IMR-90 (cell line): ENCODE data around the gene TTC28. TPM values are rescaled to one million over a fixed set of nuclear protein-coding genes. Genes with fewer than 3 reads are reported as not detected.
A peak's percentile ranks its signal among the peaks of the same experiment; 100 is the strongest.

Source experiments
- ATAC-seq: fragments of 200-7000 bp; cut with Tn5 transposase; 2 replicates; pipeline ENCODE4 v1.9.1; 2020; ENCODE audit warnings: low read depth, mild to moderate bottlenecking, moderate library complexity
- BruUV-seq: library from RNA; stranded (reverse); fragments of 400-500 nt; replicated peaks from 2 replicates; lab custom pipeline; 2021; lab: Mats Ljungman, UMichigan
- CTCF ChIA-PET: fragments of 300-600 bp; formaldehyde crosslinking; extraction: SDS; loops from one replicate; lab custom pipeline; 2021; ENCODE audit warnings: antibody characterized with exemption; lab: Yijun Ruan, JAX
- POLR2A ChIA-PET: fragments of 300-600 bp; sonication (Branson Sonifier 250); formaldehyde crosslinking; loops from one replicate; lab custom pipeline; 2022; ENCODE audit warnings: antibody characterized with exemption; ENCODE audit not compliant: unreplicated experiment; lab: Charles Lee
- DNase-seq: peaks from one replicate; pipeline ENCODE4 v3.0.0; 2013
- H2AFZ ChIP-seq: replicated peaks from 2 replicates; pipeline ENCODE3; 2013; ENCODE audit warnings: low read length, mild to moderate bottlenecking; ENCODE audit not compliant: poor library complexity
- H2AK5ac ChIP-seq: 2 replicates; pipeline ENCODE4 v1.6.1; 2013; ENCODE audit warnings: low read depth, low read length, inconsistent platforms
- H2AK9ac ChIP-seq: replicated peaks from 2 replicates; pipeline ENCODE3; 2013; ENCODE audit warnings: mild to moderate bottlenecking, low read depth, low read length, moderate library complexity; ENCODE audit not compliant: poor library complexity
- H2BK120ac ChIP-seq: 2 replicates; pipeline ENCODE4 v1.6.1; 2013; ENCODE audit warnings: low read depth, low read length, inconsistent platforms
- H2BK15ac ChIP-seq: 3 replicates; pipeline ENCODE4 v1.6.1; 2013; ENCODE audit warnings: low read depth, low read length, inconsistent platforms
- H2BK20ac ChIP-seq: 2 replicates; pipeline ENCODE4 v1.6.1; 2013; ENCODE audit warnings: low read depth, mild to moderate bottlenecking, inconsistent platforms, low read length, moderate library complexity
- H2BK5ac ChIP-seq: 2 replicates; pipeline ENCODE4 v1.6.1; 2013; ENCODE audit warnings: mild to moderate bottlenecking, low read depth, low read length, inconsistent platforms; ENCODE audit not compliant: poor library complexity, severe bottlenecking
- H3K14ac ChIP-seq: replicated peaks from 2 replicates; pipeline ENCODE4 v1.6.1; 2013; ENCODE audit warnings: low read depth, low read length, inconsistent platforms
- H3K18ac ChIP-seq: 2 replicates; pipeline ENCODE4 v1.6.1; 2013; ENCODE audit warnings: low read depth, low read length, control low read depth
- H3K23ac ChIP-seq: 2 replicates; pipeline ENCODE4 v1.6.1; 2013; ENCODE audit warnings: low read depth, low read length, inconsistent platforms
- H3K27ac ChIP-seq: 2 replicates; pipeline ENCODE4 v1.5.1; 2013; ENCODE audit warnings: mild to moderate bottlenecking, control low read depth, low read length; ENCODE audit not compliant: insufficient read depth
- H3K27me3 ChIP-seq: 2 replicates; pipeline ENCODE4 v1.6.1; 2013; ENCODE audit warnings: low read length; ENCODE audit not compliant: control insufficient read depth, insufficient read depth
- H3K36me3 ChIP-seq: 2 replicates; pipeline ENCODE4 v1.6.1; 2013; ENCODE audit warnings: low read length, mixed read lengths; ENCODE audit not compliant: control insufficient read depth, insufficient read depth
- H3K4ac ChIP-seq: 2 replicates; pipeline ENCODE4 v1.6.1; 2013; ENCODE audit warnings: low read depth, low read length, inconsistent platforms
- H3K4me1 ChIP-seq: 2 replicates; pipeline ENCODE4 v1.6.1; 2013; ENCODE audit warnings: low read length, mixed read lengths; ENCODE audit not compliant: control insufficient read depth, insufficient read depth
- H3K4me2 ChIP-seq: 2 replicates; pipeline ENCODE4 v1.6.1; 2013; ENCODE audit warnings: low read depth, mild to moderate bottlenecking, control low read depth, low read length, moderate library complexity
- H3K4me3 ChIP-seq: 2 replicates; pipeline ENCODE4 v1.5.1; 2013; ENCODE audit warnings: low read depth, mild to moderate bottlenecking, control low read depth, low read length, moderate library complexity; ENCODE audit not compliant: insufficient read depth
- H3K56ac ChIP-seq: 2 replicates; pipeline ENCODE4 v1.6.1; 2013; ENCODE audit warnings: low read length, inconsistent platforms; ENCODE audit not compliant: insufficient read depth; ENCODE audit errors: extremely low read depth
- H3K79me1 ChIP-seq, 2 experiments: 2 replicates each; pipeline ENCODE4 v1.6.1; 2013; ENCODE audit warnings: low read length in 2 of 2, inconsistent platforms in 1 of 2, low read depth in 1 of 2
- H3K9ac ChIP-seq: 2 replicates; pipeline ENCODE4 v1.6.1; 2013; ENCODE audit warnings: low read depth, low read length, control low read depth
- H3K9me1 ChIP-seq: 2 replicates; pipeline ENCODE4 v1.6.1; 2013; ENCODE audit warnings: low read length, inconsistent platforms; ENCODE audit not compliant: insufficient read depth
- H3K9me3 ChIP-seq: 2 replicates; pipeline ENCODE4 v1.6.1; 2013; ENCODE audit warnings: low read length; ENCODE audit not compliant: control insufficient read depth, insufficient read depth
- H4K20me1 ChIP-seq: 2 replicates; pipeline ENCODE4 v1.6.1; 2013; ENCODE audit warnings: low read length, inconsistent platforms; ENCODE audit not compliant: insufficient read depth
- H4K5ac ChIP-seq: 2 replicates; pipeline ENCODE4 v1.6.1; 2013; ENCODE audit warnings: mild to moderate bottlenecking, low read depth, low read length, control low read depth
- H4K8ac ChIP-seq, 2 experiments: 2 replicates each; pipeline ENCODE4 v1.6.1; 2013; ENCODE audit warnings: low read depth in 2 of 2, low read length in 2 of 2, control low read depth in 1 of 2, inconsistent platforms in 1 of 2
- H4K91ac ChIP-seq: 2 replicates; pipeline ENCODE4 v1.6.1; 2013; ENCODE audit warnings: low read depth, low read length, inconsistent platforms; ENCODE audit not compliant: insufficient read depth
- CEBPB ChIP-seq: IDR thresholded peaks from 2 replicates; pipeline ENCODE4 v1.6.1; 2012; ENCODE audit warnings: low read depth, low read length, improper control_type of control experiment
- CHD1 ChIP-seq: IDR thresholded peaks from 2 replicates; pipeline ENCODE4 v1.6.1; 2012; ENCODE audit warnings: low read depth, low read length, improper control_type of control experiment
- MAFK ChIP-seq: IDR thresholded peaks from 2 replicates; pipeline ENCODE4 v1.6.1; 2012; ENCODE audit warnings: low read depth, low read length, improper control_type of control experiment
- MXI1 ChIP-seq: IDR thresholded peaks from 2 replicates; pipeline ENCODE4 v1.6.1; 2012; ENCODE audit warnings: low read depth, mild to moderate bottlenecking, low read length, moderate library complexity, borderline replicate concordance
- POLR2A ChIP-seq: IDR thresholded peaks from 2 replicates; pipeline ENCODE4 v1.6.1; 2012; ENCODE audit warnings: mild to moderate bottlenecking, low read depth, low read length
- SMC3 ChIP-seq: fragments of 150-350 bp; IDR thresholded peaks from 2 replicates; pipeline ENCODE4 v1.6.1; 2016; ENCODE audit warnings: low read depth, mild to moderate bottlenecking, antibody characterized with exemption, low read length, moderate library complexity
- WGBS, 2 experiments: methylation state at CpG; one replicate each; pipeline versions ENCODE4 v1.1.5 to v1.1.7; 2013; ENCODE audit warnings: missing lambda C conversion rate in 2 of 2; ENCODE audit not compliant: insufficient read length in 1 of 2; ENCODE audit errors: extremely low coverage in 2 of 2; 5-methylcytosine and 5-hydroxymethylcytosine counted together
- dilution Hi-C: fragments of 300-500 bp; cut with HindIII; formaldehyde crosslinking; loops from one replicate; pipeline ENCODE4 v1.14.3; 2018; ENCODE audit warnings: low sequenced_read_pairs; ENCODE audit not compliant: unreplicated experiment
- in situ Hi-C: fragments of 300-500 bp; cut with MboI; formaldehyde crosslinking; loops from 3 replicates; pipeline ENCODE4 v1.14.3; 2019; ENCODE audit warnings: low sequenced_read_pairs, inconsistent platforms, mixed read lengths
- intact Hi-C: fragments of 100-400 bp; cut with micrococcal nuclease; formaldehyde crosslinking; loops from 2 replicates; pipeline ENCODE4 v1.10.0; 2022
- polyA plus RNA-seq, 3 experiments: library from polyadenylated mRNA; depleted of rRNA; stranded (reverse); fragments of >200 nt; gene quantifications; 2 replicates each; pipeline ENCODE4 v1.2.3, GENCODE V29; 2012; ENCODE audit warnings: low replicate concordance in 1 of 3
- total RNA-seq: library from RNA; depleted of rRNA; stranded (reverse); fragments of >200 nt; gene quantifications from 2 replicates; pipeline ENCODE4 v1.2.3, GENCODE V29; 2012
- TF ChIP-seq, protein P1 (sequence below): fragments of 150-350 bp; IDR thresholded peaks from 2 replicates; pipeline ENCODE4 v1.6.1; 2016; ENCODE audit warnings: low read depth, mild to moderate bottlenecking, low read length, moderate library complexity, borderline replicate concordance
- TF ChIP-seq, protein P2 (sequence below): conservative IDR thresholded peaks from 2 replicates; pipeline ENCODE4 v1.5.1; 2012; ENCODE audit warnings: mild to moderate bottlenecking, low read depth, low read length, improper control_type of control experiment

TTC28 gene
- total and polyA plus RNA-seq, 2 of the 4 experiments (the other 2 are of a cell fraction): 5.6 to 13.3 TPM

DNA sequence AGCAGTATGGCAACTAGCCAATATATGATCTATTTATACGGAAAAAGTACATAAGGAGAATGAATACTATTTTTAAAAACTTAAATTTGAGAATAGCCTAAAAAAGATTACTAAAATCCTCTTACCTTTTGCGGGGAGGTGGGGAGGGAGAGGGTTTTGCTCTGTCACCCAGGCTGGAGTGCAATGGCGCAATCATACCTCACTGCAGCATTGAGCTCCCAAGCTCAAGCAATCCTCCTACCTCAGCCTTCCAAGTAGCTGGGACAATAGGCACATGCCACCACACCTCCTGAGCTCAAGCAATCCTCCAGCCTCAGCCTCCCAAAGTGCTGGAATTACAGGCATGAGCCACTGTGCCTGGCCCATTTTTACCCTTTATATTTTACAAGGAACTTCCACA, 82.0 kb downstream of the TTC28 start:
- H3K4me1 ChIP-seq: peaks cover 6% of the 10 kb centered on the region; the same call in 1 of the 2 replicates
- no peak overlapping the region for H3K56ac ChIP-seq
- H3K9me3 ChIP-seq: no peaks in the 10 kb centered on the region
- no peaks in the 10 kb centered on the region for H3K36me3 ChIP-seq
- no peak overlapping the region for H2BK15ac ChIP-seq
- WGBS, 2 experiments: no CpG with 5 or more reads among the region's 3 CpGs
- H3K27me3 ChIP-seq: no peaks in the 10 kb centered on the region
- BruUV-seq: no TSS peak
- no peak overlapping the region for H3K9ac ChIP-seq
- no peak overlapping the region for H4K5ac ChIP-seq
- no peak overlapping the region for H3K4me3 ChIP-seq
- H2BK5ac ChIP-seq: no peak overlapping the region
- DNase-seq: no peak
- no peak overlapping the region for H2AK9ac ChIP-seq
- no peak overlapping the region for H3K18ac ChIP-seq
- no peaks in the 10 kb centered on the region; the same call in 1 of the 2 replicates for H4K20me1 ChIP-seq
- H3K79me1 ChIP-seq: peaks cover 3% of the 10 kb centered on the region in 2 experiments; a peak in 3 of 4 replicates
- no peak overlapping the region for H2BK20ac ChIP-seq
- no peaks in the 10 kb centered on the region for H3K9me1 ChIP-seq
- no peak for TF ChIP-seq CHD1
- TF ChIP-seq MAFK: no peak
- TF ChIP-seq, protein P1, sequence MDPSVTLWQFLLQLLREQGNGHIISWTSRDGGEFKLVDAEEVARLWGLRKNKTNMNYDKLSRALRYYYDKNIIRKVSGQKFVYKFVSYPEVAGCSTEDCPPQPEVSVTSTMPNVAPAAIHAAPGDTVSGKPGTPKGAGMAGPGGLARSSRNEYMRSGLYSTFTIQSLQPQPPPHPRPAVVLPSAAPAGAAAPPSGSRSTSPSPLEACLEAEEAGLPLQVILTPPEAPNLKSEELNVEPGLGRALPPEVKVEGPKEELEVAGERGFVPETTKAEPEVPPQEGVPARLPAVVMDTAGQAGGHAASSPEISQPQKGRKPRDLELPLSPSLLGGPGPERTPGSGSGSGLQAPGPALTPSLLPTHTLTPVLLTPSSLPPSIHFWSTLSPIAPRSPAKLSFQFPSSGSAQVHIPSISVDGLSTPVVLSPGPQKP: no peak
- TF ChIP-seq POLR2A: no peak
- TF ChIP-seq, protein P2, sequence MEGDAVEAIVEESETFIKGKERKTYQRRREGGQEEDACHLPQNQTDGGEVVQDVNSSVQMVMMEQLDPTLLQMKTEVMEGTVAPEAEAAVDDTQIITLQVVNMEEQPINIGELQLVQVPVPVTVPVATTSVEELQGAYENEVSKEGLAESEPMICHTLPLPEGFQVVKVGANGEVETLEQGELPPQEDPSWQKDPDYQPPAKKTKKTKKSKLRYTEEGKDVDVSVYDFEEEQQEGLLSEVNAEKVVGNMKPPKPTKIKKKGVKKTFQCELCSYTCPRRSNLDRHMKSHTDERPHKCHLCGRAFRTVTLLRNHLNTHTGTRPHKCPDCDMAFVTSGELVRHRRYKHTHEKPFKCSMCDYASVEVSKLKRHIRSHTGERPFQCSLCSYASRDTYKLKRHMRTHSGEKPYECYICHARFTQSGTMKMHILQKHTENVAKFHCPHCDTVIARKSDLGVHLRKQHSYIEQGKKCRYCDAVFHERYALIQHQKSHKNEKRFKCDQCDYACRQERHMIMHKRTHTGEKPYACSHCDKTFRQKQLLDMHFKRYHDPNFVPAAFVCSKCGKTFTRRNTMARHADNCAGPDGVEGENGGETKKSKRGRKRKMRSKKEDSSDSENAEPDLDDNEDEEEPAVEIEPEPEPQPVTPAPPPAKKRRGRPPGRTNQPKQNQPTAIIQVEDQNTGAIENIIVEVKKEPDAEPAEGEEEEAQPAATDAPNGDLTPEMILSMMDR: no peak
- no peak for TF ChIP-seq SMC3
- TF ChIP-seq CEBPB: peak; percentile 56
- no peak for TF ChIP-seq MXI1
- intact Hi-C loops (loop anchor here (10.0 kb wide), 2 partner anchors 343 to 483 kb away; no protein-coding TSS in a partner anchor), dilution Hi-C loops (no loop called here), in situ Hi-C loops (loop anchor here (5.0 to 10.0 kb wide), 2 partner anchors 545 to 573 kb away; no protein-coding TSS in a partner anchor)
- no peak overlapping the region; the same call in 1 of the 2 replicates for H3K4me2 ChIP-seq
- ChIA-PET CTCF (no interaction called here), POLR2A (no interaction called here)
- H3K27ac ChIP-seq: no peak overlapping the region
- no peak overlapping the region for H4K91ac ChIP-seq
- no peak overlapping the region for H3K14ac ChIP-seq
- no peak overlapping the region for H3K23ac ChIP-seq
- H4K8ac ChIP-seq: no peak overlapping the region
- no peak overlapping the region for H3K4ac ChIP-seq
- no peak overlapping the region for H2BK120ac ChIP-seq
- no peak overlapping the region for H2AK5ac ChIP-seq
- no peak overlapping the region for H2AFZ ChIP-seq
- no peak for ATAC-seq
